ENCODE data around the gene TOX2.

DNA sequence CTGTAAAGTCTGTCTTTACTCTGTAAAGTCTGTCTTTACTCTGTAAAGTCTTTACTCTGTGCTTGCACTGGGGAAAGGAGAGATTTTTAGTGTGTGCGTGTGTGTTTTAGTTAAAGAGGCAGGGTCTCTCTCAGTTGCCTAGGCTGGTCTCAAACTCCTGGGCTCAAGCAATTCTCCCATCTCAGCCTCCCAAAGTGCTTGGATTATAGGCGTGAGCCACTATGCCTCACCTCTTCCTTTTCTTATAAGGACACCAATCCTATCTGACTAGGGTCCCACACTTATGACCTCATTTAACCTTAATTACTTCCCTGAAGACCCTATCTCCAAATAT, 178.6 kb downstream of the TOX2 start:
- TF ChIP-seq, protein P1, sequence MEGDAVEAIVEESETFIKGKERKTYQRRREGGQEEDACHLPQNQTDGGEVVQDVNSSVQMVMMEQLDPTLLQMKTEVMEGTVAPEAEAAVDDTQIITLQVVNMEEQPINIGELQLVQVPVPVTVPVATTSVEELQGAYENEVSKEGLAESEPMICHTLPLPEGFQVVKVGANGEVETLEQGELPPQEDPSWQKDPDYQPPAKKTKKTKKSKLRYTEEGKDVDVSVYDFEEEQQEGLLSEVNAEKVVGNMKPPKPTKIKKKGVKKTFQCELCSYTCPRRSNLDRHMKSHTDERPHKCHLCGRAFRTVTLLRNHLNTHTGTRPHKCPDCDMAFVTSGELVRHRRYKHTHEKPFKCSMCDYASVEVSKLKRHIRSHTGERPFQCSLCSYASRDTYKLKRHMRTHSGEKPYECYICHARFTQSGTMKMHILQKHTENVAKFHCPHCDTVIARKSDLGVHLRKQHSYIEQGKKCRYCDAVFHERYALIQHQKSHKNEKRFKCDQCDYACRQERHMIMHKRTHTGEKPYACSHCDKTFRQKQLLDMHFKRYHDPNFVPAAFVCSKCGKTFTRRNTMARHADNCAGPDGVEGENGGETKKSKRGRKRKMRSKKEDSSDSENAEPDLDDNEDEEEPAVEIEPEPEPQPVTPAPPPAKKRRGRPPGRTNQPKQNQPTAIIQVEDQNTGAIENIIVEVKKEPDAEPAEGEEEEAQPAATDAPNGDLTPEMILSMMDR (conservative IDR thresholded peaks at IDR 0.05; ENCODE audit: low read depth, low read length) = no peak
- TF ChIP-seq EZH2 (IDR thresholded peaks at IDR 0.05; ENCODE audit: borderline replicate concordance, low read depth, low read length, poor library complexity, severe bottlenecking) = no peak

Measured in A673 (cell line).